T-helper 2 cell treated with Interferon-gamma antibody and Interleukin-4, amounts not matched to agents 5 μg/mL and 100 μg/mL, for 36 hours (primary cell): ENCODE results near the gene NAT10.

Experiments used
- DNase-seq: peaks from one replicate; pipeline ENCODE4 v3.0.0; 2021; ENCODE audit warnings: low spot score
- H3K27ac Mint-ChIP-seq: one replicate; pipeline ENCODE4 v1.8.0; 2021; ENCODE audit warnings: mild to moderate bottlenecking, mixed read lengths
- H3K27me3 Mint-ChIP-seq: one replicate; pipeline ENCODE4 v1.8.0; 2021; ENCODE audit warnings: low read depth, mixed read lengths
- H3K36me3 Mint-ChIP-seq: one replicate; pipeline ENCODE4 v1.8.0; 2021; ENCODE audit warnings: low read depth, mixed read lengths
- H3K4me1 Mint-ChIP-seq: one replicate; pipeline ENCODE4 v1.8.0; 2021; ENCODE audit warnings: low read depth, mixed read lengths
- H3K4me3 Mint-ChIP-seq: one replicate; pipeline ENCODE4 v1.8.0; 2022; ENCODE audit warnings: mild to moderate bottlenecking, moderate library complexity, mixed read lengths
- H3K9me3 Mint-ChIP-seq: one replicate; pipeline ENCODE4 v1.8.0; 2021; ENCODE audit warnings: mixed read lengths

NAT10 gene

GRCh38 chr11:34148504-34149165 is 43.2 kb downstream of the NAT10 start:
- no peaks in the 10 kb centered on the region for H3K9me3 Mint-ChIP-seq
- H3K27me3 Mint-ChIP-seq, result no peaks in the 10 kb centered on the region
- no peak for DNase-seq
- H3K36me3 Mint-ChIP-seq, result peaks cover 26% of the 10 kb centered on the region
- H3K4me3 Mint-ChIP-seq, result no peak overlapping the region
- no peak overlapping the region for H3K27ac Mint-ChIP-seq
- H3K4me1 Mint-ChIP-seq, result no peaks in the 10 kb centered on the region

- Mint-ChIP-seq H3K27ac (no peak overlapping the region), H3K36me3 (peaks cover 26% of the 10 kb centered on the region)
- no peak for DNase-seq
These were observed 43.8 kb downstream of the NAT10 start for GRCh38 chr11:34149274-34149673.

GRCh38 chr11:34149786-34150185 is 44.4 kb downstream of the NAT10 start:
- H3K27me3 Mint-ChIP-seq, result no peaks in the 10 kb centered on the region
- no peak for DNase-seq
- no peaks in the 10 kb centered on the region for H3K4me1 Mint-ChIP-seq
- no peaks in the 10 kb centered on the region for H3K9me3 Mint-ChIP-seq
- H3K4me3 Mint-ChIP-seq, result no peak overlapping the region
- peaks cover 26% of the 10 kb centered on the region for H3K36me3 Mint-ChIP-seq
- no peak overlapping the region for H3K27ac Mint-ChIP-seq

More at GRCh38 chr11:34149274-34149673, 43.8 kb downstream of the NAT10 start:
- no peaks in the 10 kb centered on the region for H3K4me1 Mint-ChIP-seq
- no peak overlapping the region for H3K4me3 Mint-ChIP-seq
- H3K27me3 Mint-ChIP-seq, result no peaks in the 10 kb centered on the region
- H3K9me3 Mint-ChIP-seq, result no peaks in the 10 kb centered on the region

- Mint-ChIP-seq H3K27ac (no peak overlapping the region), H3K4me3 (no peak overlapping the region), H3K36me3 (peaks cover 23% of the 10 kb centered on the region), H3K4me1 (no peaks in the 10 kb centered on the region), H3K27me3 (no peaks in the 10 kb centered on the region), H3K9me3 (no peaks in the 10 kb centered on the region)
- DNase-seq, result no peak
These were observed 45.2 kb downstream of the NAT10 start for GRCh38 chr11:34150494-34151151.

DNA sequence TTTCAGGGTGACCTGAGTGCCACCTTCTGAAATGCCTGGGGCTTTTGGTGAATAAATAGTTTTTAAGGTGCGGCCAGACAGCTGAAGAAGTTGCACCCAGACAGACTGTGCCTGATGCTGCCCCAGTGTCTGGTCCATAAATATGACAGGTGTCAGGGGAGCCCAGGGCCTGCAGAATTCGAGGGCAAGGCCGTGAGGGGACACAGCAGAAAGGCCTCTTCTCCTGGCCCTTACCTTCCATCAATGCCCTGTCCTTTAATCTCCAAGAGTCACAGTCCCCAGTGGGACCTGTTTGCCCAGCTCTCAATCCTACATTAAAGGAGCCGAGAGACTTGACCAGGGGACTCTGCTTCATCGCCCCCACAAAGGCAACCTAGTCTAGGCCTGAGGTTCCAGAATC is 45.7 kb downstream of the NAT10 start:
- H3K4me3 Mint-ChIP-seq, result no peak overlapping the region
- H3K36me3 Mint-ChIP-seq, result peaks cover 18% of the 10 kb centered on the region
- no peak for DNase-seq
- no peak overlapping the region for H3K27ac Mint-ChIP-seq
- no peaks in the 10 kb centered on the region for H3K27me3 Mint-ChIP-seq
- H3K9me3 Mint-ChIP-seq, result no peaks in the 10 kb centered on the region
- no peaks in the 10 kb centered on the region for H3K4me1 Mint-ChIP-seq

GRCh38 chr11:34151916-34152845 is 46.8 kb downstream of the NAT10 start:
- no peaks in the 10 kb centered on the region for H3K9me3 Mint-ChIP-seq
- peak overlapping the region; percentile 20 for H3K27ac Mint-ChIP-seq
- no peak for DNase-seq
- no peak overlapping the region for H3K4me3 Mint-ChIP-seq
- peaks cover 9% of the 10 kb centered on the region for H3K36me3 Mint-ChIP-seq
- no peaks in the 10 kb centered on the region for H3K4me1 Mint-ChIP-seq
- H3K27me3 Mint-ChIP-seq, result no peaks in the 10 kb centered on the region

DNA sequence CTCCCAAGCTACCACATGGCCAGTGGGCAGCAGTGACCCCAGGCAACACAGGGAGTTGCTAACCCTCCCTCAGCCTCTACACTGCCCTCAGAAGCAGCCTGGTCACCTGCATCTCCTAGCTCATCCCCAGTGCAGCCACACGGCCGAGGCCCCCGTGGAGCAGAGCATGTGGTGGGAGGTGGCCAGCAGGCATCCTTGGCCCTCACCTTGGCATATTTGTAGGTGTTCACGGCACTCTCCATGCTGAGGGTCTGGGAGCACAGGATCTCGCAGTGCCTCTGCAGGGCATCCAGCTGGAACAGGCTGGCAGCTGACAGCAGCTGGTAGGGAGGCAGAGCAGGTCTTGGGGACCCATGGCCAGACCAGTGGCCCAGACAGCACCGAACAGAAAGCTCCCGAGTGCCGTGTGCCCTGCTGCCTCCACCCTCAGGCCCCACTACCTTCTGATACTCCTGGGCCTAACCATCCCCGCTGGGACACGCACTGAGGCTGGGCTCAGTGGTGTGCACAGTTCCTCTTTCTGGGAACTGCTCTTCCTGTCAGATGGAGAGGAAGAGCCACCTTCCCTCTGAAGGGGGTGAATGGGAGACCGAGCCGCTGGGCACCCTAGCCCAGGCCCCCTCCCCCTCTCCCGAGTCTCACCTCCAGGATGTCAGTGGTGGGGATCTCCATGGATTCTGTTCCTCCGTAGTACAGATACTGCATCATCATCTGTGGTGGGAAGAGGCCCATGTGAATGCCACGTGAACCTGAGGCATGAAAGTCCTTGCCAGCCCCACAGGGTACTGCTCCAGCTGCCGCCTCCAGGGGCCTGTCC is 48.8 kb downstream of the NAT10 start:
- Mint-ChIP-seq H3K36me3 (peaks cover 4% of the 10 kb centered on the region), H3K9me3 (no peaks in the 10 kb centered on the region), H3K27me3 (no peaks in the 10 kb centered on the region), H3K4me1 (no peaks in the 10 kb centered on the region), H3K27ac (no peak overlapping the region), H3K4me3 (no peak overlapping the region)
- DNase-seq, result no peak

GRCh38 chr11:34155057-34155756 is 49.8 kb downstream of the NAT10 start:
- Mint-ChIP-seq H3K4me1 (no peaks in the 10 kb centered on the region), H3K27me3 (no peaks in the 10 kb centered on the region), H3K4me3 (no peak overlapping the region), H3K9me3 (no peaks in the 10 kb centered on the region), H3K36me3 (peaks cover 6% of the 10 kb centered on the region), H3K27ac (no peak overlapping the region)
- no peak for DNase-seq

GRCh38 chr11:34155757-34156062 is 50.3 kb downstream of the NAT10 start:
- no peak for DNase-seq
- Mint-ChIP-seq H3K36me3 (peaks cover 6% of the 10 kb centered on the region), H3K27me3 (no peaks in the 10 kb centered on the region), H3K4me3 (no peak overlapping the region), H3K27ac (no peak overlapping the region), H3K4me1 (no peaks in the 10 kb centered on the region), H3K9me3 (no peaks in the 10 kb centered on the region)

DNA sequence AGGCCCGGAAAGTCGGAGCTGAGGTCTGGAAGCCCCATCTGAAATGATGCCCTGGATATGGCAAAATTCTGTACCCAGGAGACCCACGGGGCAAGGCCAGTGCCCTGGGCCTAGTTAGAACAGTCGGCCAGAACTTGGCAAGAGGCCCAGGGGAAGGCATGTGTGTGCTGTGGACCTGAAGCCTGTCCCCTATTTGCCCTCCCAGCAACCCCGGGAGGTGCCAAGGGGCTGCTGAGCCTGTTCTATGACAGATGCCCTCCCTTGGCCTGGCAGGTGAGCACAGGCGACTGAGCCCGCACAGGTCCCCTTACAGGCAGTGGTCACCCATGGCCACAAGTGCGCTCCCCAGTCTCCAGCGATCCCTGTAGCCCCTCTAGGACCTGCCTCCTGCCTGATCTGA is 51.7 kb downstream of the NAT10 start:
- H3K27ac Mint-ChIP-seq, result no peak overlapping the region
- peaks cover 6% of the 10 kb centered on the region for H3K36me3 Mint-ChIP-seq
- peaks cover 6% of the 10 kb centered on the region for H3K4me1 Mint-ChIP-seq
- H3K4me3 Mint-ChIP-seq, result no peak overlapping the region
- no peaks in the 10 kb centered on the region for H3K27me3 Mint-ChIP-seq
- no peaks in the 10 kb centered on the region for H3K9me3 Mint-ChIP-seq
- DNase-seq, result no peak

- peaks cover 6% of the 10 kb centered on the region for H3K4me1 Mint-ChIP-seq
- no peak overlapping the region for H3K4me3 Mint-ChIP-seq
- no peaks in the 10 kb centered on the region for H3K27me3 Mint-ChIP-seq
- no peaks in the 10 kb centered on the region for H3K9me3 Mint-ChIP-seq
- peaks cover 4% of the 10 kb centered on the region for H3K36me3 Mint-ChIP-seq
- no peak for DNase-seq
- no peak overlapping the region for H3K27ac Mint-ChIP-seq
These were observed 53.2 kb downstream of the NAT10 start for GRCh38 chr11:34158661-34159060.

DNA sequence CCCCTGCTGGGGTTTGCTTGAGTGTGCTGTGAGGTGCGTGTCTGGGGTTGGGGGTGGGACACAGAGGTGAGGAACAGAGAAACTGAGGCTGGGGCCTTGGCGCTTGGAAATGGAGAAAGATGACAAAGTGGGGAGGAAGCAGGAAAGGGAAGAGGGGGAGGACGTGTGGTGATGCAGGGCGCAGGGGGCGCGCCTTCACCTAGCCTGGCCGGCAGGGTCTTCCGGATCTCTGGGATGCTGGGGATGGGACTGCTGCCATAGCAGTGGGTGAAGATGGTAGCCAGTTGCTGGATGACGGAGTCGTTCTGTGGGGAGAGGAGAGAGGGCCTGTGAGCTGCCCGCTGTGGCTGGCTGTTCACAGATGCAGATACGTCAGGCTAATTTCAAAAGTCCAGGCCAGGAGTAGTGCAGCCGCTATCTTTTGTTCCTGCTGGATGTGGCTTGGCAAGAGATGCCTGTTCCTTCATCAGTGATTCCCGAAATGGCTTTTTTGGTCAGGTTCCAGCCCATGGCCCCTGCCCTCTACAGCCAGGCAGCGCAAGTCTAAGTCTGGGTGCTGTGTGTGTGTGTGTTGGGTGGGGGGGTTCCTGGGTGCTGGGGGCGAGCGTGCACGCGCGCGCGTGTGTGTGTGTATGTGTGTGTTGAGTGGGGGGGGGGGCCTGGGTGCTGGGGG is 54.8 kb downstream of the NAT10 start:
- H3K27ac Mint-ChIP-seq, result no peak overlapping the region
- H3K4me3 Mint-ChIP-seq, result no peak overlapping the region
- H3K4me1 Mint-ChIP-seq, result peaks cover 6% of the 10 kb centered on the region
- no peak for DNase-seq
- H3K36me3 Mint-ChIP-seq, result peaks cover 5% of the 10 kb centered on the region
- no peaks in the 10 kb centered on the region for H3K9me3 Mint-ChIP-seq
- H3K27me3 Mint-ChIP-seq, result no peaks in the 10 kb centered on the region

- Mint-ChIP-seq H3K27ac (no peak overlapping the region), H3K4me1 (peaks cover 6% of the 10 kb centered on the region), H3K27me3 (no peaks in the 10 kb centered on the region), H3K4me3 (no peak overlapping the region), H3K36me3 (peaks cover 5% of the 10 kb centered on the region), H3K9me3 (no peaks in the 10 kb centered on the region)
- DNase-seq, result no peak
These were observed 55.4 kb downstream of the NAT10 start for GRCh38 chr11:34160791-34161190.
